ENCODE results near the gene TPCN2. TPM values are rescaled to one million over a fixed set of nuclear protein-coding genes. Genes with fewer than 3 reads are reported as not detected.

TPCN2 gene
- total RNA-seq, 2 donors from 2014 or later, result 17.6 to 31.0 TPM

DNA sequence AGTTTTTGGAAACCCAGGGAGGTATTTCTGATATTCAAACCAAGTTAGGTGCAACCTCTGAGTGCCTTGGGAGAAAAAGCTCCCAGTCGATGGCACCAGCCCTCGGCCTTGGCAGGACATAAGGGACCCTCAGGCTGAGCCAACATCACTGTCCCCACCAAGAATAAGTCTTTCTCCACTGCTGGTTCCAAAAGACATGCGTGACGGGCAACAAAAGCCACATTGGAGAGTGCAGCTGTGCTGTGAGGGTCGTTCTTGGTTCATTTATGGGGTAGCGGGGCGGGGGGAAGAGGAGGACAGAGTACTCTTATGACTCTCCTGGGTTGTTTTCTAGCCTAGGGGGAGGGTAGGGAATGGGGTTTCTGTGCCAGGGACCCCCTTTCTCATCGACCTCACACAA is 11.2 kb upstream of the TPCN2 start:
- Histone ChIP-seq H3K36me3 (no peaks in the 10 kb centered on the region), H3K27me3 (replicated peaks; ENCODE audit: insufficient read depth) (no peaks in the 10 kb centered on the region), H3K9me3 (no peaks in the 10 kb centered on the region), H3K27ac (no peak overlapping the region), H3K4me3 (no peak overlapping the region), H3K4me1 (replicated peaks) (no peaks in the 10 kb centered on the region)
- no peak for DNase-seq (ENCODE audit: low spot score)
- TF ChIP-seq POLR2AphosphoS5 (IDR thresholded peaks at IDR 0.05), result no peak
- TF ChIP-seq, protein P1, sequence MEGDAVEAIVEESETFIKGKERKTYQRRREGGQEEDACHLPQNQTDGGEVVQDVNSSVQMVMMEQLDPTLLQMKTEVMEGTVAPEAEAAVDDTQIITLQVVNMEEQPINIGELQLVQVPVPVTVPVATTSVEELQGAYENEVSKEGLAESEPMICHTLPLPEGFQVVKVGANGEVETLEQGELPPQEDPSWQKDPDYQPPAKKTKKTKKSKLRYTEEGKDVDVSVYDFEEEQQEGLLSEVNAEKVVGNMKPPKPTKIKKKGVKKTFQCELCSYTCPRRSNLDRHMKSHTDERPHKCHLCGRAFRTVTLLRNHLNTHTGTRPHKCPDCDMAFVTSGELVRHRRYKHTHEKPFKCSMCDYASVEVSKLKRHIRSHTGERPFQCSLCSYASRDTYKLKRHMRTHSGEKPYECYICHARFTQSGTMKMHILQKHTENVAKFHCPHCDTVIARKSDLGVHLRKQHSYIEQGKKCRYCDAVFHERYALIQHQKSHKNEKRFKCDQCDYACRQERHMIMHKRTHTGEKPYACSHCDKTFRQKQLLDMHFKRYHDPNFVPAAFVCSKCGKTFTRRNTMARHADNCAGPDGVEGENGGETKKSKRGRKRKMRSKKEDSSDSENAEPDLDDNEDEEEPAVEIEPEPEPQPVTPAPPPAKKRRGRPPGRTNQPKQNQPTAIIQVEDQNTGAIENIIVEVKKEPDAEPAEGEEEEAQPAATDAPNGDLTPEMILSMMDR (IDR thresholded peaks at IDR 0.05), result no peak
- no peak for TF ChIP-seq POLR2A (IDR thresholded peaks at IDR 0.05)
- intact Hi-C loops (cut with DNase I), result no loop called here
- 77% methylated on average over 8 of the region's 8 CpGs for WGBS

DNA sequence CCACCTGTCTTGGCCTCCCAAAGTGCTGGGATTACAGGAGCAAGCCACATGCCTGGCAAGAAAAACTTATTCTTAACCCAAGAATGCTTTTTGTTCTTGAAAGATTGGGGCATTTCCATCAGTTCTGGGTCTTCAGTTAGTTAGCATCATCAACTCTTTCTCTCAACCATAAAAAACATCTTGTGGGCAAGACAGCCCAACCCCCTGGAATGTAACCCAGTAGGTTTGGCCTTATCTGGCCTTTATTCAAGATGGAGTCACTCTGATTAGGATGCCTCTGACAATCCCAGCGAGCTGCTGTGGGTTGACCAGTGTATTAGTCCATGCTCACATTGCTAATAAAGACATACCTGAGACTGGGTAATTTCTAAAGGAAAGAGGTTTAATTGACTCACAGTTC is 9.2 kb upstream of the TPCN2 start:
- Histone ChIP-seq H3K4me1 (replicated peaks) (no peaks in the 10 kb centered on the region), H3K36me3 (no peaks in the 10 kb centered on the region), H3K4me3 (no peak overlapping the region), H3K27me3 (replicated peaks; ENCODE audit: insufficient read depth) (no peaks in the 10 kb centered on the region), H3K9me3 (no peaks in the 10 kb centered on the region), H3K27ac (no peak overlapping the region)
- WGBS, result 78% methylated on average over 1 of the region's 1 CpG
- no peak for TF ChIP-seq POLR2AphosphoS5 (IDR thresholded peaks at IDR 0.05)
- no peak for TF ChIP-seq POLR2A (IDR thresholded peaks at IDR 0.05)
- TF ChIP-seq, protein P1 (IDR thresholded peaks at IDR 0.05), result no peak
- no peak for DNase-seq (ENCODE audit: low spot score)
- intact Hi-C loops (cut with DNase I), result no loop called here

DNA sequence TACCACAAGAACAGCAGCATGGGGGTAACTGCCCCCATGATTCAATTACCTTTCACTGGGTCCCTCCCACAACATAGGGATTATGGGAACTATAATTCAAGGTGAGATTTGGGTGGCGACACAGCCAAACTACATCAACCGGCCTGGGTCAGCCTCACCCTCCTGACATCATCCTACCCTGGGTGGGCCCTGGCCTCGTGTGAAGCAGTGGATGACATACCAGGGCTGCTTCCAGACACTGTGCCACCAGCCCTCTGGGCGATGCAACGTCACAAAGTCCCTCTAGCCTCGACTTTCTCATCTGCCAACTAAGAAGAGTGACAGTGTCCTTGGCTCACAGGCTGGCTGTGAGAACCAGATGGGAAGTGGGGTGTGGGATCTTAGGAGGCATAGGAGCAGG is 8.7 kb upstream of the TPCN2 start:
- H3K4me1 ChIP-seq (replicated peaks), result no peaks in the 10 kb centered on the region
- 81% methylated on average over 6 of the region's 6 CpGs for WGBS
- DNase-seq (ENCODE audit: low spot score), result no peak
- no peaks in the 10 kb centered on the region for H3K9me3 ChIP-seq
- TF ChIP-seq POLR2AphosphoS5 (IDR thresholded peaks at IDR 0.05), result no peak
- TF ChIP-seq POLR2A (IDR thresholded peaks at IDR 0.05), result no peak
- TF ChIP-seq, protein P1 (IDR thresholded peaks at IDR 0.05), result no peak
- H3K27me3 ChIP-seq (replicated peaks; ENCODE audit: insufficient read depth), result no peaks in the 10 kb centered on the region
- intact Hi-C loops (cut with DNase I), result no loop called here
- no peaks in the 10 kb centered on the region for H3K36me3 ChIP-seq
- H3K27ac ChIP-seq, result no peak overlapping the region
- H3K4me3 ChIP-seq, result no peak overlapping the region

DNA sequence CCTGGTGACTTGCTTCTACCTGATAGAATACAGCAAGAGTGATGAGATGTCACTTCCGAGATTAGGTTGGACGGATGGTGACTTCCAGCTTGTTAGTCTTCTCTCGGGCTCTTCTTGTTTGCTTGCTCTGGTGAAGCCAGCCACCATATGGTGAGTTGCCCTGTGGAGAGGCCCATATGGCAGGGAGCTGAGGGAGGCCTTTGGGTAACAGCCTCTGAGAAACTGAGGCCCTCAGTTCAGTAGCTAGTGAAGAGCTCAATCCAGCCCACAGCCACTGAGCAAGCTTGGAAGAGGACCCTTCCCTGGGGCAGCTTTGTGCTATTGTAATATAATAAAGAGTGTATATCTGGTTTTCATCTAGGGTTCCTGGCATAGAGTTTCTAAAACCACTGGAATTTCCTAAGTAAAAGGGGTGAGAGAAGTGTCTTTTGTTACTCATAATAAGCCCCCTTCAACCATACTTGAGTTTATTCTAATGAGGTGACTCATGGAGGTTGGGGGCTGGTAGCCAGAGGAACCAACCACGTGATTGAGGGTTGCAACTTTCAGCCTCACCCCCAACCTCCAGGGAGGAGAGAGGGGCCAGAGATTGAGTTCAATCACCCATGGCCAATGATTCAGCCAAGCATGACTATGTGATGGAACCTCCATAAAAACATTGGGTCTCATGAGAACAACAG is 8.0 kb upstream of the TPCN2 start:
- Histone ChIP-seq H3K36me3 (no peaks in the 10 kb centered on the region), H3K27me3 (replicated peaks; ENCODE audit: insufficient read depth) (no peaks in the 10 kb centered on the region), H3K4me1 (replicated peaks) (no peaks in the 10 kb centered on the region), H3K27ac (no peak overlapping the region), H3K4me3 (no peak overlapping the region), H3K9me3 (no peaks in the 10 kb centered on the region)
- intact Hi-C loops (cut with DNase I), result no loop called here
- DNase-seq (ENCODE audit: low spot score), result no peak
- TF ChIP-seq, protein P1 (IDR thresholded peaks at IDR 0.05), result no peak
- TF ChIP-seq POLR2AphosphoS5 (IDR thresholded peaks at IDR 0.05) (no peak), POLR2A (IDR thresholded peaks at IDR 0.05) (no peak)
- 82% methylated on average over 4 of the region's 4 CpGs for WGBS

DNA sequence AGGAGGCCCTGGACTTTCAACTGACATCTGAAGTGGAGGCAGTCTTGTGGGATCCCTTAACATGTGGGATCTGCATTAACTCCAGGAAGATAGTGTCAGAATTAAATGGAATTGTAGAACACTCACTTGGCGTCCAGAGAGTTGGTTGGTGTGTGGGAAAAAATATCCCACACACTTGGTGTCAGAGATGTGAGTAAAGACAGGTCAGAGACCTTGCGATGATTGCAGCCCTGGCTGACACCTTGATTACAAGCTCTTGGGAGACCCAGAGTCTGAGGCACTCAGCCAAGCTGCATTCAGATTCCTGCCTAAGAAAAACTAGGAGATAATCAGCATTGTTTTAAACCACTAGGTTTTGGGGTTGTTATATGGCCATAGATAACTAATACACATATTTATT is 7.2 kb upstream of the TPCN2 start:
- WGBS, result 57% methylated on average over 2 of the region's 2 CpGs
- TF ChIP-seq, protein P1 (IDR thresholded peaks at IDR 0.05), result no peak
- TF ChIP-seq POLR2A (IDR thresholded peaks at IDR 0.05) (no peak), POLR2AphosphoS5 (IDR thresholded peaks at IDR 0.05) (no peak)

More for the DNA sequence above, 7.2 kb upstream of the TPCN2 start:
- Histone ChIP-seq H3K27ac (no peak overlapping the region), H3K27me3 (replicated peaks; ENCODE audit: insufficient read depth) (no peaks in the 10 kb centered on the region), H3K4me1 (replicated peaks) (no peaks in the 10 kb centered on the region), H3K36me3 (no peaks in the 10 kb centered on the region), H3K4me3 (no peak overlapping the region), H3K9me3 (no peaks in the 10 kb centered on the region)
- intact Hi-C loops (cut with DNase I), result no loop called here
- no peak for DNase-seq (ENCODE audit: low spot score)
